Measurements from ENCODE around the gene GMDS. TPM values are rescaled to one million over a fixed set of nuclear protein-coding genes. Genes with fewer than 3 reads are reported as not detected.

Gene GMDS
- total and polyA plus RNA-seq, 2 experiments from 2014 or later = 30.1 to 36.5 TPM

DNA sequence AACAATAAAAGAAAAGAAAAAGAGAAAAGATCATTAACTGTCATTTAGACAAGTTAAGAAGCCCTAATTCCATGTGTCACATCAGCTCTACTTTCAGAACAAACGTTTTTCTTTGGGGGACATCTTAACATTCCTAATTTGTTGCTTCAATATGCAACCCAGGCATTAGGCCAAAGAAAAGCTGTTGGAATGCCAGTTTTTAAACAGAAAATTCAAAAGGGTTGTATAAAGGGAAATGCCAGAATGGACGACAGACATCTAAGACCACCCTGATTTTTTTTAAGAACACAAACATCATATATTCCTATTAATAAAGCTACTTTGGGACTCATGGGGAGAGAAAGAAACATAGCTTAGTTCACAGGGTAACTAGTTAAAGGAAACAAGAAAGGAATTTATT is 315.0 kb downstream of the GMDS start (continued):
- TF ChIP-seq CREB1 (CRISPR knock-in tag; IDR thresholded peaks at IDR 0.05; ENCODE audit: low read depth) = no peak

DNA sequence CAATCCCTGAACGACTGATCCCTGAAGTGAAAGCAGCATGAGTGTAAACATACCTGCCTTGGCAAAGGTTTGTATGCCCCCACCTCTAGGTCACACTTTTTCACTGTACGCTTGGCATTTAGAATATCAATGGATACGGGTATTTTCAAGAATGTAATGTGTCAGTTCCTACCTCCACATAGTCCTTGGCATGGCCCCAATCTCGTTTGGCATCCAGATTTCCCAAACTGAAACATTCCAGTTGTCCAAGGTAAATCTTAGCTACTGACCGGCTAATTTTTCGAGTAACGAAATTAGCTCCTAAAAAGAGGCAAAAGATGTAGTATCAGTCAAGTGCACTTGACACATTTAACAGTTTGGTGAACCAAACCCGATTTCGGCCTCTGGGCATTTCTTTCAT is 315.5 kb downstream of the GMDS start:
- no peak overlapping the region for H3K4me2 ChIP-seq
- DNase-seq (ENCODE audit: low spot score) = no peak
- no peaks in the 10 kb centered on the region for H3K27me3 ChIP-seq (ENCODE audit: insufficient read depth)
- ATAC-seq = no peak
- no peaks in the 10 kb centered on the region for H3F3A ChIP-seq (replicated peaks; ENCODE audit: low read depth)
- Mint-ChIP-seq H3K4me1 (peaks cover 10% of the 10 kb centered on the region), H3K4me3 (no peak overlapping the region), H3K27me3 (ENCODE audit: insufficient read depth, low read depth, poor library complexity) (no peaks in the 10 kb centered on the region), H3K36me3 (ENCODE audit: low read depth) (peaks cover 7% of the 10 kb centered on the region; the same call in 2 of the 3 replicates), H3K27ac (no peak overlapping the region), H3K9me3 (no peaks in the 10 kb centered on the region)
- H3K79me2 ChIP-seq (replicated peaks; ENCODE audit: insufficient read depth) = no peaks in the 10 kb centered on the region
- H3K36me3 ChIP-seq (ENCODE audit: insufficient read depth) = no peaks in the 10 kb centered on the region
- H3K4me1 ChIP-seq (ENCODE audit: insufficient read depth) = no peaks in the 10 kb centered on the region; the same call in 1 of the 2 replicates
- H3K9me2 ChIP-seq (ENCODE audit: insufficient read depth) = no peaks in the 10 kb centered on the region; the same call in 1 of the 2 replicates
- no peak overlapping the region for H2AFZ ChIP-seq
- H3K4me3 ChIP-seq = no peak overlapping the region
- H4K20me1 ChIP-seq (replicated peaks; ENCODE audit: insufficient read depth) = no peaks in the 10 kb centered on the region
- H3K27ac ChIP-seq (ENCODE audit: low read depth) = no peak overlapping the region
- no peak for TF ChIP-seq STAT1 (IDR thresholded peaks at IDR 0.05; ENCODE audit: unreplicated experiment)
- TF ChIP-seq, protein P1, sequence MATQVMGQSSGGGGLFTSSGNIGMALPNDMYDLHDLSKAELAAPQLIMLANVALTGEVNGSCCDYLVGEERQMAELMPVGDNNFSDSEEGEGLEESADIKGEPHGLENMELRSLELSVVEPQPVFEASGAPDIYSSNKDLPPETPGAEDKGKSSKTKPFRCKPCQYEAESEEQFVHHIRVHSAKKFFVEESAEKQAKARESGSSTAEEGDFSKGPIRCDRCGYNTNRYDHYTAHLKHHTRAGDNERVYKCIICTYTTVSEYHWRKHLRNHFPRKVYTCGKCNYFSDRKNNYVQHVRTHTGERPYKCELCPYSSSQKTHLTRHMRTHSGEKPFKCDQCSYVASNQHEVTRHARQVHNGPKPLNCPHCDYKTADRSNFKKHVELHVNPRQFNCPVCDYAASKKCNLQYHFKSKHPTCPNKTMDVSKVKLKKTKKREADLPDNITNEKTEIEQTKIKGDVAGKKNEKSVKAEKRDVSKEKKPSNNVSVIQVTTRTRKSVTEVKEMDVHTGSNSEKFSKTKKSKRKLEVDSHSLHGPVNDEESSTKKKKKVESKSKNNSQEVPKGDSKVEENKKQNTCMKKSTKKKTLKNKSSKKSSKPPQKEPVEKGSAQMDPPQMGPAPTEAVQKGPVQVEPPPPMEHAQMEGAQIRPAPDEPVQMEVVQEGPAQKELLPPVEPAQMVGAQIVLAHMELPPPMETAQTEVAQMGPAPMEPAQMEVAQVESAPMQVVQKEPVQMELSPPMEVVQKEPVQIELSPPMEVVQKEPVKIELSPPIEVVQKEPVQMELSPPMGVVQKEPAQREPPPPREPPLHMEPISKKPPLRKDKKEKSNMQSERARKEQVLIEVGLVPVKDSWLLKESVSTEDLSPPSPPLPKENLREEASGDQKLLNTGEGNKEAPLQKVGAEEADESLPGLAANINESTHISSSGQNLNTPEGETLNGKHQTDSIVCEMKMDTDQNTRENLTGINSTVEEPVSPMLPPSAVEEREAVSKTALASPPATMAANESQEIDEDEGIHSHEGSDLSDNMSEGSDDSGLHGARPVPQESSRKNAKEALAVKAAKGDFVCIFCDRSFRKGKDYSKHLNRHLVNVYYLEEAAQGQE (IDR thresholded peaks at IDR 0.05; ENCODE audit: unreplicated experiment) = no peak
- no peak for TF ChIP-seq EZH2 (IDR thresholded peaks at IDR 0.05; ENCODE audit: low read depth, unreplicated experiment)
- TF ChIP-seq ZNF331 (CRISPR knock-in tag; IDR thresholded peaks at IDR 0.05; ENCODE audit: low read depth) = no peak
- no peak for TF ChIP-seq ZNF114 (CRISPR knock-in tag; IDR thresholded peaks at IDR 0.05)
- no peak for TF ChIP-seq JUNB (IDR thresholded peaks at IDR 0.05; ENCODE audit: unreplicated experiment)
- TF ChIP-seq POLR2AphosphoS5 (IDR thresholded peaks at IDR 0.05; ENCODE audit: low read depth) = no peak
- TF ChIP-seq, protein P2, sequence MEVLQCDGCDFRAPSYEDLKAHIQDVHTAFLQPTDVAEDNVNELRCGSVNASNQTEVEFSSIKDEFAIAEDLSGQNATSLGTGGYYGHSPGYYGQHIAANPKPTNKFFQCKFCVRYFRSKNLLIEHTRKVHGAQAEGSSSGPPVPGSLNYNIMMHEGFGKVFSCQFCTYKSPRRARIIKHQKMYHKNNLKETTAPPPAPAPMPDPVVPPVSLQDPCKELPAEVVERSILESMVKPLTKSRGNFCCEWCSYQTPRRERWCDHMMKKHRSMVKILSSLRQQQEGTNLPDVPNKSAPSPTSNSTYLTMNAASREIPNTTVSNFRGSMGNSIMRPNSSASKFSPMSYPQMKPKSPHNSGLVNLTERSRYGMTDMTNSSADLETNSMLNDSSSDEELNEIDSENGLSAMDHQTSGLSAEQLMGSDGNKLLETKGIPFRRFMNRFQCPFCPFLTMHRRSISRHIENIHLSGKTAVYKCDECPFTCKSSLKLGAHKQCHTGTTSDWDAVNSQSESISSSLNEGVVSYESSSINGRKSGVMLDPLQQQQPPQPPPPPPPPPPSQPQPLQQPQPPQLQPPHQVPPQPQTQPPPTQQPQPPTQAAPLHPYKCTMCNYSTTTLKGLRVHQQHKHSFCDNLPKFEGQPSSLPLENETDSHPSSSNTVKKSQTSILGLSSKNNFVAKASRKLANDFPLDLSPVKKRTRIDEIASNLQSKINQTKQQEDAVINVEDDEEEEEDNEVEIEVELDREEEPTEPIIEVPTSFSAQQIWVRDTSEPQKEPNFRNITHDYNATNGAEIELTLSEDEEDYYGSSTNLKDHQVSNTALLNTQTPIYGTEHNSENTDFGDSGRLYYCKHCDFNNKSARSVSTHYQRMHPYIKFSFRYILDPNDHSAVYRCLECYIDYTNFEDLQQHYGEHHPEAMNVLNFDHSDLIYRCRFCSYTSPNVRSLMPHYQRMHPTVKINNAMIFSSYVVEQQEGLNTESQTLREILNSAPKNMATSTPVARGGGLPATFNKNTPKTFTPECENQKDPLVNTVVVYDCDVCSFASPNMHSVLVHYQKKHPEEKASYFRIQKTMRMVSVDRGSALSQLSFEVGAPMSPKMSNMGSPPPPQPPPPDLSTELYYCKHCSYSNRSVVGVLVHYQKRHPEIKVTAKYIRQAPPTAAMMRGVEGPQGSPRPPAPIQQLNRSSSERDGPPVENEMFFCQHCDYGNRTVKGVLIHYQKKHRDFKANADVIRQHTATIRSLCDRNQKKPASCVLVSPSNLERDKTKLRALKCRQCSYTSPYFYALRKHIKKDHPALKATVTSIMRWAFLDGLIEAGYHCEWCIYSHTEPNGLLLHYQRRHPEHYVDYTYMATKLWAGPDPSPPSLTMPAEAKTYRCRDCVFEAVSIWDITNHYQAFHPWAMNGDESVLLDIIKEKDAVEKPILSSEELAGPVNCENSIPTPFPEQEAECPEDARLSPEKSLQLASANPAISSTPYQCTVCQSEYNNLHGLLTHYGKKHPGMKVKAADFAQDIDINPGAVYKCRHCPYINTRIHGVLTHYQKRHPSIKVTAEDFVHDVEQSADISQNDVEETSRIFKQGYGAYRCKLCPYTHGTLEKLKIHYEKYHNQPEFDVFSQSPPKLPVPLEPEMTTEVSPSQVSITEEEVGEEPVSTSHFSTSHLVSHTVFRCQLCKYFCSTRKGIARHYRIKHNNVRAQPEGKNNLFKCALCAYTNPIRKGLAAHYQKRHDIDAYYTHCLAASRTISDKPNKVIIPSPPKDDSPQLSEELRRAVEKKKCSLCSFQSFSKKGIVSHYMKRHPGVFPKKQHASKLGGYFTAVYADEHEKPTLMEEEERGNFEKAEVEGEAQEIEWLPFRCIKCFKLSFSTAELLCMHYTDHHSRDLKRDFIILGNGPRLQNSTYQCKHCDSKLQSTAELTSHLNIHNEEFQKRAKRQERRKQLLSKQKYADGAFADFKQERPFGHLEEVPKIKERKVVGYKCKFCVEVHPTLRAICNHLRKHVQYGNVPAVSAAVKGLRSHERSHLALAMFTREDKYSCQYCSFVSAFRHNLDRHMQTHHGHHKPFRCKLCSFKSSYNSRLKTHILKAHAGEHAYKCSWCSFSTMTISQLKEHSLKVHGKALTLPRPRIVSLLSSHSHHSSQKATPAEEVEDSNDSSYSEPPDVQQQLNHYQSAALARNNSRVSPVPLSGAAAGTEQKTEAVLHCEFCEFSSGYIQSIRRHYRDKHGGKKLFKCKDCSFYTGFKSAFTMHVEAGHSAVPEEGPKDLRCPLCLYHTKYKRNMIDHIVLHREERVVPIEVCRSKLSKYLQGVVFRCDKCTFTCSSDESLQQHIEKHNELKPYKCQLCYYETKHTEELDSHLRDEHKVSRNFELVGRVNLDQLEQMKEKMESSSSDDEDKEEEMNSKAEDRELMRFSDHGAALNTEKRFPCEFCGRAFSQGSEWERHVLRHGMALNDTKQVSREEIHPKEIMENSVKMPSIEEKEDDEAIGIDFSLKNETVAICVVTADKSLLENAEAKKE (CRISPR knock-in tag; IDR thresholded peaks at IDR 0.05) = no peak
- no peak for TF ChIP-seq NANOG (IDR thresholded peaks at IDR 0.05; ENCODE audit: borderline replicate concordance)
- TF ChIP-seq, protein P3, sequence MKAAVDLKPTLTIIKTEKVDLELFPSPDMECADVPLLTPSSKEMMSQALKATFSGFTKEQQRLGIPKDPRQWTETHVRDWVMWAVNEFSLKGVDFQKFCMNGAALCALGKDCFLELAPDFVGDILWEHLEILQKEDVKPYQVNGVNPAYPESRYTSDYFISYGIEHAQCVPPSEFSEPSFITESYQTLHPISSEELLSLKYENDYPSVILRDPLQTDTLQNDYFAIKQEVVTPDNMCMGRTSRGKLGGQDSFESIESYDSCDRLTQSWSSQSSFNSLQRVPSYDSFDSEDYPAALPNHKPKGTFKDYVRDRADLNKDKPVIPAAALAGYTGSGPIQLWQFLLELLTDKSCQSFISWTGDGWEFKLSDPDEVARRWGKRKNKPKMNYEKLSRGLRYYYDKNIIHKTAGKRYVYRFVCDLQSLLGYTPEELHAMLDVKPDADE (IDR thresholded peaks at IDR 0.05) = no peak
- TF ChIP-seq CREB1 (CRISPR knock-in tag; IDR thresholded peaks at IDR 0.05; ENCODE audit: low read depth) = no peak
- TF ChIP-seq, protein P4, sequence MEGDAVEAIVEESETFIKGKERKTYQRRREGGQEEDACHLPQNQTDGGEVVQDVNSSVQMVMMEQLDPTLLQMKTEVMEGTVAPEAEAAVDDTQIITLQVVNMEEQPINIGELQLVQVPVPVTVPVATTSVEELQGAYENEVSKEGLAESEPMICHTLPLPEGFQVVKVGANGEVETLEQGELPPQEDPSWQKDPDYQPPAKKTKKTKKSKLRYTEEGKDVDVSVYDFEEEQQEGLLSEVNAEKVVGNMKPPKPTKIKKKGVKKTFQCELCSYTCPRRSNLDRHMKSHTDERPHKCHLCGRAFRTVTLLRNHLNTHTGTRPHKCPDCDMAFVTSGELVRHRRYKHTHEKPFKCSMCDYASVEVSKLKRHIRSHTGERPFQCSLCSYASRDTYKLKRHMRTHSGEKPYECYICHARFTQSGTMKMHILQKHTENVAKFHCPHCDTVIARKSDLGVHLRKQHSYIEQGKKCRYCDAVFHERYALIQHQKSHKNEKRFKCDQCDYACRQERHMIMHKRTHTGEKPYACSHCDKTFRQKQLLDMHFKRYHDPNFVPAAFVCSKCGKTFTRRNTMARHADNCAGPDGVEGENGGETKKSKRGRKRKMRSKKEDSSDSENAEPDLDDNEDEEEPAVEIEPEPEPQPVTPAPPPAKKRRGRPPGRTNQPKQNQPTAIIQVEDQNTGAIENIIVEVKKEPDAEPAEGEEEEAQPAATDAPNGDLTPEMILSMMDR (conservative IDR thresholded peaks at IDR 0.05; ENCODE audit: low read depth in 2 of 2) = no peak
